ENCODE results near the gene PHKG1. TPM values are rescaled to one million over a fixed set of nuclear protein-coding genes. Genes with fewer than 3 reads are reported as not detected.

Gene PHKG1
- polyA plus RNA-seq, 2 of the 4 experiments (the other 2 are of a cell fraction) = 0.41 to 1.0 TPM

DNA sequence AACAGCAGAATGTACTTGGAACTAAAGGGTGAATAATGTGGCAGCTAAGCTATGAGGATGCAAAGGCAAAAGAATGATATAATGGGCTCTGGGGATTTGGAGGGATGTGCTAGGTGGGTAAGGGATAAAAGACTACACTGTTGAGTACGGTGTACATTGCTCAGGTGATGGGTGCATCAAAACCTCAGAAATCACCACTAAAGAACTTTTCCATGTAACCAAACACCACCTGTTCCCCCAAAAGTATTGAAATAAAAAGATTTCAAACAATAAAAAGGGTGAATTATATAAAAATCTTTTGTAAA is 15.2 kb upstream of the PHKG1 start:
- no peak overlapping the region for H3K4me3 ChIP-seq
- ATAC-seq = no peak
- H3K4me1 ChIP-seq = peaks cover 5% of the 10 kb centered on the region; the same call in 2 of the 3 replicates
- CTCF ChIA-PET = no interaction called here
- POLR2A ChIA-PET = no interaction called here
- H3K27ac ChIP-seq = no peak overlapping the region
- WGBS (ENCODE audit: missing lambda C conversion rate) = 90% methylated on average over 1 of the region's 1 CpG
- no peak overlapping the region for H3K4me2 ChIP-seq
- no peak for FAIRE-seq
- TF ChIP-seq SMC3 (IDR thresholded peaks at IDR 0.05) (no peak), CBX8 (IDR thresholded peaks at IDR 0.05) (no peak), ZSCAN20 (CRISPR knock-in tag; IDR thresholded peaks at IDR 0.05) (no peak), BHLHE40 (IDR thresholded peaks at IDR 0.05; ENCODE audit: low read depth, low read length) (no peak), FOSL2 (IDR thresholded peaks at IDR 0.05) (no peak), FOSL2 (CRISPR knock-in tag; IDR thresholded peaks at IDR 0.05) (no peak), PBX3 (IDR thresholded peaks at IDR 0.05) (no peak), ELK1 (IDR thresholded peaks at IDR 0.05; ENCODE audit: low read depth, low read length) (no peak), KDM5A (IDR thresholded peaks at IDR 0.05) (no peak), HMGXB4 (CRISPR knock-in tag; IDR thresholded peaks at IDR 0.05; ENCODE audit: borderline replicate concordance) (no peak), PHF8 (IDR thresholded peaks at IDR 0.05; ENCODE audit: borderline replicate concordance, low read depth) (no peak), KDM1A (IDR thresholded peaks at IDR 0.05; ENCODE audit: low read depth) (no peak), GATA3 (IDR thresholded peaks at IDR 0.05; ENCODE audit: borderline replicate concordance) (no peak)
- TF ChIP-seq, protein P1, sequence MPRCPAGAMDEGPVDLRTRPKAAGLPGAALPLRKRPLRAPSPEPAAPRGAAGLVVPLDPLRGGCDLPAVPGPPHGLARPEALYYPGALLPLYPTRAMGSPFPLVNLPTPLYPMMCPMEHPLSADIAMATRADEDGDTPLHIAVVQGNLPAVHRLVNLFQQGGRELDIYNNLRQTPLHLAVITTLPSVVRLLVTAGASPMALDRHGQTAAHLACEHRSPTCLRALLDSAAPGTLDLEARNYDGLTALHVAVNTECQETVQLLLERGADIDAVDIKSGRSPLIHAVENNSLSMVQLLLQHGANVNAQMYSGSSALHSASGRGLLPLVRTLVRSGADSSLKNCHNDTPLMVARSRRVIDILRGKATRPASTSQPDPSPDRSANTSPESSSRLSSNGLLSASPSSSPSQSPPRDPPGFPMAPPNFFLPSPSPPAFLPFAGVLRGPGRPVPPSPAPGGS (IDR thresholded peaks at IDR 0.05) = no peak
- TF ChIP-seq, protein P2, sequence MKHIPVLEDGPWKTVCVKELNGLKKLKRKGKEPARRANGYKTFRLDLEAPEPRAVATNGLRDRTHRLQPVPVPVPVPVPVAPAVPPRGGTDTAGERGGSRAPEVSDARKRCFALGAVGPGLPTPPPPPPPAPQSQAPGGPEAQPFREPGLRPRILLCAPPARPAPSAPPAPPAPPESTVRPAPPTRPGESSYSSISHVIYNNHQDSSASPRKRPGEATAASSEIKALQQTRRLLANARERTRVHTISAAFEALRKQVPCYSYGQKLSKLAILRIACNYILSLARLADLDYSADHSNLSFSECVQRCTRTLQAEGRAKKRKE (CRISPR knock-in tag; IDR thresholded peaks at IDR 0.05; ENCODE audit: low read depth) = no peak
- DNase-seq (ENCODE audit: low read depth in 1 of 2, low spot score in 1 of 2) = no peak
- H3K9me3 ChIP-seq = peaks cover 8% of the 10 kb centered on the region; the same call in 2 of the 3 replicates

- peaks cover 5% of the 10 kb centered on the region; the same call in 2 of the 3 replicates for H3K4me1 ChIP-seq
- DNase-seq (ENCODE audit: low read depth in 1 of 2, low spot score in 1 of 2) = peak; percentile 98 to 99
- ATAC-seq = peak; percentile 100
- FAIRE-seq = peak; percentile 36
- H3K9me3 ChIP-seq = peaks cover 8% of the 10 kb centered on the region; the same call in 2 of the 3 replicates
- POLR2A ChIA-PET = interaction anchor here (0.6 to 1.5 kb wide), 5 partner anchors 13 to 741 kb away, joined by 3 to 10 read pairs (median 4); partner anchors contain the start of genes CCT6A, PHKG1 and PSPH
- 8% methylated on average over 49 of the region's 57 CpGs for WGBS (ENCODE audit: missing lambda C conversion rate)
- H3K4me3 ChIP-seq = peak within 1 kb of the TSS; percentile 82
- CTCF ChIA-PET = interaction anchor here (1.0 kb wide), 1 partner anchor 13 kb away, joined by 3 read pairs; the partner anchor contains the start of gene PHKG1
- H3K27ac ChIP-seq = peak within 1 kb of the TSS; percentile 82 to 94
- H3K4me2 ChIP-seq = peak within 1 kb of the TSS; percentile 82
- peak; percentile 36 to 70; a peak in 4 of 5 replicates for TF ChIP-seq JUN (IDR thresholded peaks at IDR 0.05)
- peak; percentile 85 for TF ChIP-seq MAX (IDR thresholded peaks at IDR 0.05)
- TF ChIP-seq USF2 (IDR thresholded peaks at IDR 0.05) = peak; percentile 78
- peak; percentile 52 for TF ChIP-seq E2F6 (IDR thresholded peaks at IDR 0.05; ENCODE audit: borderline replicate concordance, low read depth)
- TF ChIP-seq, protein P1 (IDR thresholded peaks at IDR 0.05) = peak; percentile 66; the same call in 2 of the 3 replicates
- peak; percentile 90 for TF ChIP-seq PHF8 (IDR thresholded peaks at IDR 0.05; ENCODE audit: borderline replicate concordance, low read depth)
- TF ChIP-seq, protein P3, sequence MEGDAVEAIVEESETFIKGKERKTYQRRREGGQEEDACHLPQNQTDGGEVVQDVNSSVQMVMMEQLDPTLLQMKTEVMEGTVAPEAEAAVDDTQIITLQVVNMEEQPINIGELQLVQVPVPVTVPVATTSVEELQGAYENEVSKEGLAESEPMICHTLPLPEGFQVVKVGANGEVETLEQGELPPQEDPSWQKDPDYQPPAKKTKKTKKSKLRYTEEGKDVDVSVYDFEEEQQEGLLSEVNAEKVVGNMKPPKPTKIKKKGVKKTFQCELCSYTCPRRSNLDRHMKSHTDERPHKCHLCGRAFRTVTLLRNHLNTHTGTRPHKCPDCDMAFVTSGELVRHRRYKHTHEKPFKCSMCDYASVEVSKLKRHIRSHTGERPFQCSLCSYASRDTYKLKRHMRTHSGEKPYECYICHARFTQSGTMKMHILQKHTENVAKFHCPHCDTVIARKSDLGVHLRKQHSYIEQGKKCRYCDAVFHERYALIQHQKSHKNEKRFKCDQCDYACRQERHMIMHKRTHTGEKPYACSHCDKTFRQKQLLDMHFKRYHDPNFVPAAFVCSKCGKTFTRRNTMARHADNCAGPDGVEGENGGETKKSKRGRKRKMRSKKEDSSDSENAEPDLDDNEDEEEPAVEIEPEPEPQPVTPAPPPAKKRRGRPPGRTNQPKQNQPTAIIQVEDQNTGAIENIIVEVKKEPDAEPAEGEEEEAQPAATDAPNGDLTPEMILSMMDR (IDR thresholded peaks at IDR 0.05) = no peak
- peak; percentile 25; the same call in 1 of the 2 replicates for TF ChIP-seq RFX5 (IDR thresholded peaks at IDR 0.05)
- TF ChIP-seq POLR2A (IDR thresholded peaks at IDR 0.05; ENCODE audit: low read length) = peak; percentile 62
- TF ChIP-seq ZC3H11A (IDR thresholded peaks at IDR 0.05) = 0 out of 2 replicates have a peak, but pooled peaks have one; percentile 3
Measured at GRCh38 chr7:56106108-56107073, 13.6 kb upstream of the PHKG1 start, which contains the start of gene CHCHD2. Gene CHCHD2 (minus strand): TSS chr7:56106476. CDS start chr7:56106413, 63 bp downstream.

Measured in A549 (cell line).